ENCODE results near the gene IGFBP7.
A peak's percentile ranks its signal among the peaks of the same experiment; 100 is the strongest.

Gene IGFBP7

DNA sequence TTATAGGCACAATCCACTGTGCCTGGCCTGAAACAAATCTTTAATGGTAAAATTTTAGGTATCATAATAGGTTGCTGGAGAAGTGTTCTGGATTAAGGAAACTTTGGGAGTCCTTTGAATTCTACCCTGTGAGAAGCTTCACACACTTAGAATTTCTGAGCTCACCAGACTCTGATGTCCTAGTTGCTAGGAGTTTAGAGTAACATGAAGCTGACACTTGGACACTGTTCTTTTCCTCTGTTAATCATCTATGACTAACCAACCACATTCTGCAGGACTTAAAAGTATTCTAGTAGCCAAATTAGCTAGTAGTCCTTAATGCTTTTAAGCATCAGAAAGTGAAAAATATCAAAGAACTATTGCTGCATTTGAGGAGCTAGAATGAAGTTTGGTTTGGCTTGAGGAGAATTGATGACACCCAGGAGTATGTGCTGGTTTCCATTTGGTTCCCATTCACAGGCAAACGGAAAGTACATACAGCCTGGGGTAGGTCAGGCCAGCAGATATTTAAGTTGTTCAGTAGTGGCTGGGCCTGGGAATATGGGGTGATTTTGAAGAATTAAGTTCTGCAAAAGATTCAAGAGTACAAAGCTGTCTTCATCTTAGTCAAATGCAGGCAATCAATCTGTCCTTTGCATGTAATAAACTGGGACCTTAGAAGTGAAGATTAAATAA is 38.8 kb upstream of the IGFBP7 start:
- CTCF ChIA-PET = interaction anchor here (0.9 to 6.8 kb wide), 6 partner anchors 14 to 112 kb away, joined by 3 to 53 read pairs (median 3); partner anchors contain the start of gene IGFBP7
- peak; percentile 57 for DNase-seq (ENCODE audit: low read depth, low spot score)
- POLR2A ChIA-PET = interaction anchor here (0.7 to 1.7 kb wide), 6 partner anchors 11 to 84 kb away, joined by 3 to 7 read pairs (median 3); no protein-coding TSS in a partner anchor

DNA sequence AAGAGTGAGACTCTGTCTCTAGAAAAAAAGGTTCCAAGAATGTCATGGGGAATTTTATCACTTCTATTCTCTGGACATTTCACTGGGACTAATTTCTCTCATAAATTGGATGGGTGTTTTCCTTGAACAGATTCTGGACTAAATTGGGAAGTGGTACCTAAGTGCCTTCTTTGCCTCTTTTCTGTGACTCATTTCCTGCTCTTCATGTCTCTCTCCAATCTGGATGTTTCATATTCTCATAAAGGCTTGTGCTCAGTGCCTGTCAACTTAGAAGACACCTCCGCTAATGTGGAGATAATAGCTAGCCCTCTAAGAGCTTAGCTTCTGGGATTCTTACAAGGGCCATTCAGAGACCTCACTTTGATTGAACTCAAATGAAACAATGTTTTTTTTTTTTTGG is 38.0 kb upstream of the IGFBP7 start:
- no peak for DNase-seq (ENCODE audit: low read depth, low spot score)
- no peak overlapping the region for H3K4me3 ChIP-seq (ENCODE audit: low read depth, low read length)
- TF ChIP-seq, protein P1, sequence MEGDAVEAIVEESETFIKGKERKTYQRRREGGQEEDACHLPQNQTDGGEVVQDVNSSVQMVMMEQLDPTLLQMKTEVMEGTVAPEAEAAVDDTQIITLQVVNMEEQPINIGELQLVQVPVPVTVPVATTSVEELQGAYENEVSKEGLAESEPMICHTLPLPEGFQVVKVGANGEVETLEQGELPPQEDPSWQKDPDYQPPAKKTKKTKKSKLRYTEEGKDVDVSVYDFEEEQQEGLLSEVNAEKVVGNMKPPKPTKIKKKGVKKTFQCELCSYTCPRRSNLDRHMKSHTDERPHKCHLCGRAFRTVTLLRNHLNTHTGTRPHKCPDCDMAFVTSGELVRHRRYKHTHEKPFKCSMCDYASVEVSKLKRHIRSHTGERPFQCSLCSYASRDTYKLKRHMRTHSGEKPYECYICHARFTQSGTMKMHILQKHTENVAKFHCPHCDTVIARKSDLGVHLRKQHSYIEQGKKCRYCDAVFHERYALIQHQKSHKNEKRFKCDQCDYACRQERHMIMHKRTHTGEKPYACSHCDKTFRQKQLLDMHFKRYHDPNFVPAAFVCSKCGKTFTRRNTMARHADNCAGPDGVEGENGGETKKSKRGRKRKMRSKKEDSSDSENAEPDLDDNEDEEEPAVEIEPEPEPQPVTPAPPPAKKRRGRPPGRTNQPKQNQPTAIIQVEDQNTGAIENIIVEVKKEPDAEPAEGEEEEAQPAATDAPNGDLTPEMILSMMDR (IDR thresholded peaks at IDR 0.05; ENCODE audit: insufficient read depth, low read length, missing control alignments) = no peak
- POLR2A ChIA-PET = interaction anchor here (0.9 to 1.7 kb wide), 6 partner anchors 12 to 125 kb away, joined by 3 to 7 read pairs (median 3); no protein-coding TSS in a partner anchor
- CTCF ChIA-PET = interaction anchor here (0.9 to 6.8 kb wide), 5 partner anchors 14 to 75 kb away, joined by 3 to 53 read pairs (median 3); partner anchors contain the start of gene IGFBP7

More for the DNA sequence above, 38.8 kb upstream of the IGFBP7 start:
- no peak overlapping the region for H3K4me3 ChIP-seq (ENCODE audit: low read depth, low read length)
- TF ChIP-seq, protein P1 (IDR thresholded peaks at IDR 0.05; ENCODE audit: insufficient read depth, low read length, missing control alignments) = no peak

- CTCF ChIA-PET = interaction anchor here (0.5 to 6.8 kb wide), 3 partner anchors 10 to 37 kb away, joined by 3 to 53 read pairs (median 3); partner anchors contain the start of gene IGFBP7
- no peak overlapping the region for H3K4me3 ChIP-seq (ENCODE audit: low read depth, low read length)
Measured at GRCh38 chr4:57147335-57148060, 37.3 kb upstream of the IGFBP7 start.

GRCh38 chr4:57146444-57146843 is 36.3 kb upstream of the IGFBP7 start:
- H3K4me3 ChIP-seq (ENCODE audit: low read depth, low read length) = no peak overlapping the region
- DNase-seq (ENCODE audit: low read depth, low spot score) = no peak
- TF ChIP-seq, protein P1 (IDR thresholded peaks at IDR 0.05; ENCODE audit: insufficient read depth, low read length, missing control alignments) = no peak
- ChIA-PET CTCF (interaction anchor here (1.1 to 6.8 kb wide), 3 partner anchors 17 to 103 kb away, joined by 3 to 53 read pairs (median 3); no protein-coding TSS in a partner anchor), POLR2A (no interaction called here)

More at GRCh38 chr4:57147335-57148060, 37.3 kb upstream of the IGFBP7 start:
- DNase-seq (ENCODE audit: low read depth, low spot score) = peak; percentile 71
- TF ChIP-seq, protein P1 (IDR thresholded peaks at IDR 0.05; ENCODE audit: insufficient read depth, low read length, missing control alignments) = no peak
- POLR2A ChIA-PET = interaction anchor here (0.7 to 1.7 kb wide), 4 partner anchors 11 to 124 kb away, joined by 3 to 7 read pairs (median 3); no protein-coding TSS in a partner anchor

- DNase-seq (ENCODE audit: low read depth, low spot score) = no peak
- ChIA-PET CTCF (interaction anchor here (0.9 to 6.8 kb wide), 2 partner anchors 15 to 19 kb away, joined by 3 to 53 read pairs; no protein-coding TSS in a partner anchor), POLR2A (no interaction called here)
- no peak overlapping the region for H3K4me3 ChIP-seq (ENCODE audit: low read depth, low read length)
- TF ChIP-seq, protein P1 (IDR thresholded peaks at IDR 0.05; ENCODE audit: insufficient read depth, low read length, missing control alignments) = no peak
Measured at GRCh38 chr4:57144466-57144865, 34.3 kb upstream of the IGFBP7 start.

Measured in AG04449 (cell line).